Activated naive CD4-positive, alpha-beta T cell treated with anti-CD3 and anti-CD28 coated beads, Interleukin-2, amount 50 U/mL, for 72 hours (primary cell): Measurements from ENCODE around the gene BRMS1. TPM values are rescaled to one million over a fixed set of nuclear protein-coding genes. Genes with fewer than 3 reads are reported as not detected.

Experiments used
- ATAC-seq, 2 donors: fragments of 150-1000 bp; cut with Tn5 transposase; 2 replicates each; pipeline ENCODE4 v1.10.0; 2021; ENCODE audit warnings: mild to moderate bottlenecking in 2 of 2, moderate library complexity in 2 of 2
- DNase-seq, 2 donors: peaks; one replicate each; pipeline ENCODE4 v3.0.0; 2021 to 2022; ENCODE audit warnings: low spot score in 2 of 2
- H3K27ac Mint-ChIP-seq, 2 donors: one replicate each; pipeline ENCODE4 v1.8.0; 2022; ENCODE audit warnings: mild to moderate bottlenecking in 2 of 2, mixed read lengths in 2 of 2
- H3K36me3 Mint-ChIP-seq, 2 donors: one replicate each; pipeline ENCODE4 v1.8.0; 2022; ENCODE audit warnings: mixed read lengths in 2 of 2
- H3K9me3 Mint-ChIP-seq, 2 donors: one replicate each; pipeline ENCODE4 v1.8.0; 2022; ENCODE audit warnings: mixed read lengths in 2 of 2
- total RNA-seq, 2 donors: library from RNA; stranded (reverse); gene quantifications; one replicate each; pipeline ENCODE4 v1.2.3, GENCODE V29; 2022

Gene BRMS1
- total RNA-seq, 2 donors from 2014 or later, result 32.1 to 33.5 TPM

- Mint-ChIP-seq H3K36me3 (no peaks in the 10 kb centered on the region), H3K9me3 (no peaks in the 10 kb centered on the region)
- peak; percentile 95 for ATAC-seq
Measured at GRCh38 chr11:66288671-66289547, 56.0 kb downstream of the BRMS1 start, which contains the start of gene YIF1A. Gene YIF1A (minus strand): TSS chr11:66289143. CDS start chr11:66288985, 158 bp downstream.

GRCh38 chr11:66287889-66288670, 56.8 kb downstream of the BRMS1 start:
- DNase-seq, result no peak

More at GRCh38 chr11:66288671-66289547, 56.0 kb downstream of the BRMS1 start, which contains the start of gene YIF1A:
- peak; percentile 97 to 100 for DNase-seq
- H3K27ac Mint-ChIP-seq, result peak within 1 kb of the TSS; percentile 89 to 93

More at GRCh38 chr11:66287889-66288670, 56.8 kb downstream of the BRMS1 start:
- Mint-ChIP-seq H3K36me3 (no peaks in the 10 kb centered on the region), H3K9me3 (no peaks in the 10 kb centered on the region), H3K27ac (peak overlapping the region; percentile 89 to 93)
- no peak for ATAC-seq

Other genes starting within 250 kb of the BRMS1 start
- gene KLC2, start 87.4 kb downstream of the BRMS1 start, total RNA-seq, result 10 to 100 TPM; 26.0 to 69.7 TPM
- gene RAB1B, start 76.5 kb downstream of the BRMS1 start, total RNA-seq, result 100 to 1,000 TPM; 138 to 153 TPM
- gene CNIH2, start 66.9 kb downstream of the BRMS1 start, total RNA-seq, result 1 to 10 TPM; 1.7 to 4.5 TPM
- 10 to 100 TPM; 45.9 to 55.4 TPM for gene YIF1A, start 56.0 kb downstream of the BRMS1 start, total RNA-seq
- not detected for gene TMEM151A, start 53.2 kb downstream of the BRMS1 start, total RNA-seq
- gene CD248, start 28.1 kb downstream of the BRMS1 start, total RNA-seq, result under 1 TPM; 0.31 to 0.36 TPM
- gene RIN1, start 8.7 kb downstream of the BRMS1 start, total RNA-seq, result 1 to 10 TPM; 2.6 to 4.9 TPM
- 1 to 10 TPM; 6.5 to 8.9 TPM for gene B4GAT1, start 2.5 kb upstream of the BRMS1 start, total RNA-seq
- gene SLC29A2, start 26.7 kb upstream of the BRMS1 start, total RNA-seq, result 10 to 100 TPM in 1 of 2 donors, 1 to 10 TPM in 1; 6.1 to 10.5 TPM
- gene NPAS4, start 75.9 kb upstream of the BRMS1 start, total RNA-seq, result under 1 TPM; 0.09 to 0.47 TPM
- 100 to 1,000 TPM in 1 of 2 donors, 10 to 100 TPM in 1; 81.9 to 131 TPM for gene MRPL11, start 93.7 kb upstream of the BRMS1 start, total RNA-seq
- gene PELI3, start 121.8 kb upstream of the BRMS1 start, total RNA-seq, result 1 to 10 TPM; 4.2 to 8.5 TPM
- gene DPP3, start 135.3 kb upstream of the BRMS1 start, total RNA-seq, result 10 to 100 TPM; 60.4 to 96.4 TPM
- gene BBS1, start 165.5 kb upstream of the BRMS1 start, total RNA-seq, result 10 to 100 TPM in 1 of 2 donors, 1 to 10 TPM in 1; 9.1 to 17.5 TPM
- gene ZDHHC24, start 200.9 kb upstream of the BRMS1 start, total RNA-seq, result 10 to 100 TPM; 14.0 to 15.4 TPM
- gene ACTN3, start 201.8 kb upstream of the BRMS1 start, total RNA-seq, result under 1 TPM; 0.31 to 0.57 TPM
- gene CTSF, start 223.5 kb upstream of the BRMS1 start, total RNA-seq, result 10 to 100 TPM in 1 of 2 donors, 1 to 10 TPM in 1; 2.5 to 10.6 TPM
- gene CCDC87, start 248.0 kb upstream of the BRMS1 start, total RNA-seq, result under 1 TPM; 0.19 to 0.50 TPM
- 10 to 100 TPM; 23.2 to 33.0 TPM for gene CCS, start 248.1 kb upstream of the BRMS1 start, total RNA-seq